H1 (cell line): ENCODE measurements around the gene MYO15B. TPM values are rescaled to one million over a fixed set of nuclear protein-coding genes. Genes with fewer than 3 reads are reported as not detected.

Experiments
- HDAC6 ChIP-seq: IDR thresholded peaks from one replicate; pipeline ENCODE4 v1.7.1; 2012; ENCODE audit warnings: low read depth, mild to moderate bottlenecking, inconsistent platforms, low read length, moderate library complexity
- TAF7 ChIP-seq: optimal IDR thresholded peaks from 2 replicates; pipeline ENCODE3; 2011; ENCODE audit warnings: low read depth, mild to moderate bottlenecking, inconsistent platforms, low read length, moderate library complexity, borderline replicate concordance
- polyA plus RNA-seq, 7 experiments: library from polyadenylated mRNA; depleted of rRNA in 3 of 7; stranded (reverse) in 5 of 7; unstranded in 2 of 7; fragments of >200 nt in 5 of 7; fragments of 200-250 nt in 2 of 7; gene quantifications; 1 replicate in 5 of 7; 2 replicates in 1 of 7; 4 replicates in 1 of 7; pipeline versions ENCODE4 v1.2.1 to v1.2.3, GENCODE V29; 2011 to 2013; ENCODE audit warnings: missing spikeins in 2 of 7, mixed read lengths in 2 of 7
- total RNA-seq: library from RNA; stranded (reverse); fragmentation: NEBNext Ultra II Directional; extraction: Animal tissue kit (Norgen Biotek cat#: 25700); gene quantifications from 2 replicates; pipeline ENCODE4 v1.2.1, GENCODE V29; 2021

The MYO15B gene
- total and polyA plus RNA-seq, 2 of the 8 experiments (the other 6 are each of a cell fraction or from before 2014, with no cell fraction given) = 7.1 to 11.2 TPM

DNA sequence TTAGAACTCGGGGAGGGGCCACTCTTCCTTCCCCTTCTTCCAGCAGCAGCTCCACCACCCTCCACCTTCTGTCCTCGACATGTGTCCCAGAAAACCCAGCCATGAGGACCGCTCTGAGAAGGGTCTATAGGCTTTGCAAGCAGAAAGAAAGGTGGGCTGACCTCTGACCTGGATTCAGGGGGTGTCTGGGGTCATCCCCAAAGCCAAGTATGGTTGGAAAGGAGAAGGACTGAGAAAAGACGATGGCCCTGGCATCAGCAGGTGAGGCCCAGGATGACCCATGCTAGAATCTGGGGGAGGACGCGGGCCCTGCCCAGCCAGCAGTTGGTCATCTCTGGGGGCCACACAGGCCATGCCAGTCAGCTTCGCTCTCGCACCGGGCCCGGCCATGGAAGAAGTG is 39.5 kb downstream of the MYO15B start (continued):
- no peak for TF ChIP-seq TAF7
- no peak for TF ChIP-seq HDAC6
